Ascending aorta (tissue), 2 donors: ENCODE data around the gene FIBP. TPM values are rescaled to one million over a fixed set of nuclear protein-coding genes. Genes with fewer than 3 reads are reported as not detected.

Experiments
- DNase-seq, 2 donors: peaks; one replicate each; pipeline ENCODE4 v3.0.0-alpha.2; 2019; ENCODE audit warnings: low spot score in 2 of 2
- H3K27ac ChIP-seq, 2 donors: fragments of 200-600 bp; sonication (generic); one replicate each; pipeline ENCODE4 v1.5.1; 2016 to 2017; ENCODE audit warnings: mild to moderate bottlenecking in 1 of 2
- H3K27me3 ChIP-seq: fragments of 200-600 bp; sonication (generic); one replicate; pipeline ENCODE4 v1.5.1; 2017
- H3K36me3 ChIP-seq, 2 donors: fragments of 200-600 bp; sonication (generic); one replicate each; pipeline ENCODE4 v1.5.1; 2016
- H3K4me1 ChIP-seq, 2 donors: fragments of 200-600 bp; sonication (generic); one replicate each; pipeline ENCODE4 v1.5.1; 2016 to 2017; ENCODE audit warnings: mild to moderate bottlenecking in 1 of 2
- H3K4me3 ChIP-seq, 2 donors: fragments of 200-600 bp; sonication (generic); one replicate each; pipeline ENCODE4 v1.5.1; 2016 to 2017; ENCODE audit warnings: mild to moderate bottlenecking in 1 of 2
- H3K9me3 ChIP-seq, 2 donors: fragments of 200-600 bp; sonication (generic); one replicate each; pipeline ENCODE4 v1.5.1; 2016
- CTCF ChIP-seq, 3 experiments: fragments of 200-600 bp in 2 of 3; fragments of 450-650 bp in 1 of 3; sonication (generic) in 2 of 3; IDR thresholded peaks; one replicate each; pipeline ENCODE4 v1.5.1; 2016 to 2019; ENCODE audit warnings: antibody characterized with exemption in 3 of 3, mild to moderate bottlenecking in 1 of 3, moderate library complexity in 1 of 3
- intact Hi-C: fragments of 100-400 bp; cut with DNase I; formaldehyde crosslinking; loops from one replicate; pipeline ENCODE4 v1.15.1; 2023
- total RNA-seq: library from RNA; depleted of rRNA; stranded (reverse); fragments of >200 nt; gene quantifications from one replicate; pipeline ENCODE4 v1.1.0, GENCODE V29; 2016

FIBP gene
- total RNA-seq, 1 donor from 2014 or later, result 57.2 TPM

- peak overlapping the region in 1 of 2 donors; percentile 99 for H3K4me3 ChIP-seq
- no peaks in the 10 kb centered on the region for H3K9me3 ChIP-seq
- no peak for TF ChIP-seq CTCF (IDR thresholded peaks at IDR 0.05)
- peaks cover 11 to 14% of the 10 kb centered on the region in 2 donors for H3K4me1 ChIP-seq
- no peaks in the 10 kb centered on the region for H3K27me3 ChIP-seq
- no peak for DNase-seq
- H3K36me3 ChIP-seq, result peaks cover 55 to 57% of the 10 kb centered on the region in 2 donors
- intact Hi-C loops, result no loop called here
- H3K27ac ChIP-seq, result peak overlapping the region; percentile 14 to 94
These were observed 26.0 kb downstream of the FIBP start for GRCh38 chr11:65862191-65862735.

- Histone ChIP-seq H3K27ac (peak overlapping the region; percentile 94 to 99), H3K9me3 (no peaks in the 10 kb centered on the region), H3K4me1 (peaks cover 11 to 14% of the 10 kb centered on the region in 2 donors), H3K4me3 (peak overlapping the region; percentile 84 to 99), H3K27me3 (no peaks in the 10 kb centered on the region), H3K36me3 (peaks cover 50 to 51% of the 10 kb centered on the region in 2 donors)
- intact Hi-C loops, result no loop called here
- TF ChIP-seq CTCF (IDR thresholded peaks at IDR 0.05), result no peak
- no peak for DNase-seq
These were observed 26.6 kb downstream of the FIBP start for GRCh38 chr11:65861533-65862183.

- TF ChIP-seq CTCF (IDR thresholded peaks at IDR 0.05), result no peak
- H3K27me3 ChIP-seq, result no peaks in the 10 kb centered on the region
- H3K4me1 ChIP-seq, result peaks cover 16 to 20% of the 10 kb centered on the region in 2 donors
- H3K27ac ChIP-seq, result peak overlapping the region; percentile 94 to 99
- DNase-seq, result no peak
- H3K4me3 ChIP-seq, result peak overlapping the region; percentile 84 to 99
- no peaks in the 10 kb centered on the region for H3K9me3 ChIP-seq
- intact Hi-C loops, result no loop called here
- H3K36me3 ChIP-seq, result peaks cover 45 to 46% of the 10 kb centered on the region in 2 donors
These were observed 27.1 kb downstream of the FIBP start for GRCh38 chr11:65861165-65861505.

- H3K4me3 ChIP-seq, result peak within 1 kb of the TSS; percentile 84 to 99
- intact Hi-C loops, result loop anchor here (1.0 kb wide), 1 partner anchor 13 kb away; no protein-coding TSS in a partner anchor
- TF ChIP-seq CTCF (IDR thresholded peaks at IDR 0.05), result peak; percentile 69 to 87 (median 86)
These were observed 27.8 kb downstream of the FIBP start, which contains the start of gene MUS81 for GRCh38 chr11:65860278-65861164. TSS of gene MUS81 (plus strand) at chr11:65860433. CDS start at chr11:65860754, 321 bp downstream.

GRCh38 chr11:65859812-65860277 lies 28.4 kb downstream of the FIBP start:
- no peak for TF ChIP-seq CTCF (IDR thresholded peaks at IDR 0.05)
- DNase-seq, result no peak
- intact Hi-C loops, result loop anchor here (1.0 to 10.0 kb wide), 7 partner anchors 13 to 443 kb away; partner anchors contain the start of genes FIBP, KAT5, MAP3K11 and PCNX3
- Histone ChIP-seq H3K27ac (peak overlapping the region; percentile 94 to 99), H3K4me3 (peak overlapping the region; percentile 84 to 99), H3K36me3 (peaks cover 45 to 46% of the 10 kb centered on the region in 2 donors), H3K4me1 (peaks cover 21 to 27% of the 10 kb centered on the region in 2 donors), H3K9me3 (no peaks in the 10 kb centered on the region), H3K27me3 (no peaks in the 10 kb centered on the region)

More at GRCh38 chr11:65860278-65861164, 27.8 kb downstream of the FIBP start, which contains the start of gene MUS81:
- peak; percentile 87 to 99 for DNase-seq
- Histone ChIP-seq H3K27me3 (no peaks in the 10 kb centered on the region), H3K27ac (peak within 1 kb of the TSS; percentile 94 to 99), H3K9me3 (no peaks in the 10 kb centered on the region), H3K36me3 (peaks cover 45 to 46% of the 10 kb centered on the region in 2 donors), H3K4me1 (peaks cover 21 to 23% of the 10 kb centered on the region in 2 donors)
